ENCODE data around the gene SSX2IP.

The SSX2IP gene

GRCh38 chr1:84688463-84689061 lies 1.7 kb downstream of the SSX2IP start:
- no peaks in the 10 kb centered on the region for H3K36me3 ChIP-seq (ENCODE audit: insufficient read depth, insufficient read length, low read length)
- H3K4me3 ChIP-seq (ENCODE audit: insufficient read length, low read depth), result no peak overlapping the region
- no peaks in the 10 kb centered on the region for H3K9me3 ChIP-seq (ENCODE audit: insufficient read depth, low read length)
- no peaks in the 10 kb centered on the region for H3K4me1 ChIP-seq (ENCODE audit: insufficient read depth, insufficient read length)
- peaks cover 15% of the 10 kb centered on the region for H3K27me3 ChIP-seq (ENCODE audit: insufficient read depth, insufficient read length)
- H3K9ac ChIP-seq (ENCODE audit: insufficient read length, low read depth), result no peak overlapping the region
- TF ChIP-seq ZNF274 (IDR thresholded peaks at IDR 0.05; ENCODE audit: low read depth, low read length) (no peak), SUZ12 (IDR thresholded peaks at IDR 0.05; ENCODE audit: extremely low read depth, insufficient read depth, insufficient read length) (no peak), YY1 (IDR thresholded peaks at IDR 0.05; ENCODE audit: insufficient read depth, insufficient read length) (no peak)
- no peak for DNase-seq (ENCODE audit: low read depth, low spot score)

- no peaks in the 10 kb centered on the region for H3K36me3 ChIP-seq (ENCODE audit: insufficient read depth, insufficient read length, low read length)
- H3K4me3 ChIP-seq (ENCODE audit: insufficient read length, low read depth), result no peak overlapping the region
- H3K9me3 ChIP-seq (ENCODE audit: insufficient read depth, low read length), result no peaks in the 10 kb centered on the region
- no peak overlapping the region for H3K9ac ChIP-seq (ENCODE audit: insufficient read length, low read depth)
- TF ChIP-seq ZNF274 (IDR thresholded peaks at IDR 0.05; ENCODE audit: low read depth, low read length) (no peak), YY1 (IDR thresholded peaks at IDR 0.05; ENCODE audit: insufficient read depth, insufficient read length) (no peak), SUZ12 (IDR thresholded peaks at IDR 0.05; ENCODE audit: extremely low read depth, insufficient read depth, insufficient read length) (no peak)
- H3K27me3 ChIP-seq (ENCODE audit: insufficient read depth, insufficient read length), result peaks cover 15% of the 10 kb centered on the region
- H3K4me1 ChIP-seq (ENCODE audit: insufficient read depth, insufficient read length), result no peaks in the 10 kb centered on the region
- no peak for DNase-seq (ENCODE audit: low read depth, low spot score)
Observed at GRCh38 chr1:84687714-84688462, 2.4 kb downstream of the SSX2IP start.

GRCh38 chr1:84686223-84686622 lies 4.0 kb downstream of the SSX2IP start:
- peaks cover 5% of the 10 kb centered on the region for H3K27me3 ChIP-seq (ENCODE audit: insufficient read depth, insufficient read length)
- DNase-seq (ENCODE audit: low read depth, low spot score), result no peak
- no peaks in the 10 kb centered on the region for H3K4me1 ChIP-seq (ENCODE audit: insufficient read depth, insufficient read length)
- no peak overlapping the region for H3K4me3 ChIP-seq (ENCODE audit: insufficient read length, low read depth)
- no peaks in the 10 kb centered on the region for H3K36me3 ChIP-seq (ENCODE audit: insufficient read depth, insufficient read length, low read length)
- no peaks in the 10 kb centered on the region for H3K9me3 ChIP-seq (ENCODE audit: insufficient read depth, low read length)
- TF ChIP-seq YY1 (IDR thresholded peaks at IDR 0.05; ENCODE audit: insufficient read depth, insufficient read length) (no peak), SUZ12 (IDR thresholded peaks at IDR 0.05; ENCODE audit: extremely low read depth, insufficient read depth, insufficient read length) (no peak), ZNF274 (IDR thresholded peaks at IDR 0.05; ENCODE audit: low read depth, low read length) (no peak)
- H3K9ac ChIP-seq (ENCODE audit: insufficient read length, low read depth), result no peak overlapping the region

GRCh38 chr1:84683508-84683907 lies 6.8 kb downstream of the SSX2IP start:
- Histone ChIP-seq H3K9ac (ENCODE audit: insufficient read length, low read depth) (no peak overlapping the region), H3K4me1 (ENCODE audit: insufficient read depth, insufficient read length) (no peaks in the 10 kb centered on the region), H3K4me3 (ENCODE audit: insufficient read length, low read depth) (no peak overlapping the region), H3K9me3 (ENCODE audit: insufficient read depth, low read length) (no peaks in the 10 kb centered on the region), H3K27me3 (ENCODE audit: insufficient read depth, insufficient read length) (peaks cover 2% of the 10 kb centered on the region), H3K36me3 (ENCODE audit: insufficient read depth, insufficient read length, low read length) (no peaks in the 10 kb centered on the region)
- TF ChIP-seq SUZ12 (IDR thresholded peaks at IDR 0.05; ENCODE audit: extremely low read depth, insufficient read depth, insufficient read length), result no peak
- no peak for TF ChIP-seq YY1 (IDR thresholded peaks at IDR 0.05; ENCODE audit: insufficient read depth, insufficient read length)
- TF ChIP-seq ZNF274 (IDR thresholded peaks at IDR 0.05; ENCODE audit: low read depth, low read length), result no peak
- DNase-seq (ENCODE audit: low read depth, low spot score), result no peak

- DNase-seq (ENCODE audit: low read depth, low spot score), result no peak
- H3K27me3 ChIP-seq (ENCODE audit: insufficient read depth, insufficient read length), result no peaks in the 10 kb centered on the region
- no peak overlapping the region for H3K9ac ChIP-seq (ENCODE audit: insufficient read length, low read depth)
- H3K36me3 ChIP-seq (ENCODE audit: insufficient read depth, insufficient read length, low read length), result no peaks in the 10 kb centered on the region
- H3K4me1 ChIP-seq (ENCODE audit: insufficient read depth, insufficient read length), result no peaks in the 10 kb centered on the region
- TF ChIP-seq ZNF274 (IDR thresholded peaks at IDR 0.05; ENCODE audit: low read depth, low read length) (no peak), SUZ12 (IDR thresholded peaks at IDR 0.05; ENCODE audit: extremely low read depth, insufficient read depth, insufficient read length) (no peak), YY1 (IDR thresholded peaks at IDR 0.05; ENCODE audit: insufficient read depth, insufficient read length) (no peak)
- no peaks in the 10 kb centered on the region; the same call in 1 of the 2 replicates for H3K9me3 ChIP-seq (ENCODE audit: insufficient read depth, low read length)
- no peak overlapping the region for H3K4me3 ChIP-seq (ENCODE audit: insufficient read length, low read depth)
Observed at GRCh38 chr1:84682047-84682446, 8.2 kb downstream of the SSX2IP start.

GRCh38 chr1:84677415-84678099 lies 12.7 kb downstream of the SSX2IP start:
- no peak for TF ChIP-seq ZNF274 (IDR thresholded peaks at IDR 0.05; ENCODE audit: low read depth, low read length)
- no peak for TF ChIP-seq SUZ12 (IDR thresholded peaks at IDR 0.05; ENCODE audit: extremely low read depth, insufficient read depth, insufficient read length)
- no peak for TF ChIP-seq YY1 (IDR thresholded peaks at IDR 0.05; ENCODE audit: insufficient read depth, insufficient read length)
- Histone ChIP-seq H3K9ac (ENCODE audit: insufficient read length, low read depth) (no peak overlapping the region), H3K4me3 (ENCODE audit: insufficient read length, low read depth) (no peak overlapping the region), H3K27me3 (ENCODE audit: insufficient read depth, insufficient read length) (no peaks in the 10 kb centered on the region), H3K9me3 (ENCODE audit: insufficient read depth, low read length) (peaks cover 21% of the 10 kb centered on the region; the same call in 1 of the 2 replicates), H3K36me3 (ENCODE audit: insufficient read depth, insufficient read length, low read length) (no peaks in the 10 kb centered on the region), H3K4me1 (ENCODE audit: insufficient read depth, insufficient read length) (no peaks in the 10 kb centered on the region)
- no peak for DNase-seq (ENCODE audit: low read depth, low spot score)

GRCh38 chr1:84675631-84676030 lies 14.6 kb downstream of the SSX2IP start:
- TF ChIP-seq YY1 (IDR thresholded peaks at IDR 0.05; ENCODE audit: insufficient read depth, insufficient read length) (no peak), ZNF274 (IDR thresholded peaks at IDR 0.05; ENCODE audit: low read depth, low read length) (no peak), SUZ12 (IDR thresholded peaks at IDR 0.05; ENCODE audit: extremely low read depth, insufficient read depth, insufficient read length) (no peak)

More at GRCh38 chr1:84675631-84676030, 14.6 kb downstream of the SSX2IP start:
- no peaks in the 10 kb centered on the region for H3K4me1 ChIP-seq (ENCODE audit: insufficient read depth, insufficient read length)
- H3K9ac ChIP-seq (ENCODE audit: insufficient read length, low read depth), result no peak overlapping the region
- no peak overlapping the region for H3K4me3 ChIP-seq (ENCODE audit: insufficient read length, low read depth)
- H3K9me3 ChIP-seq (ENCODE audit: insufficient read depth, low read length), result peaks cover 21% of the 10 kb centered on the region; the same call in 1 of the 2 replicates
- no peaks in the 10 kb centered on the region for H3K36me3 ChIP-seq (ENCODE audit: insufficient read depth, insufficient read length, low read length)
- no peak for DNase-seq (ENCODE audit: low read depth, low spot score)
- no peaks in the 10 kb centered on the region for H3K27me3 ChIP-seq (ENCODE audit: insufficient read depth, insufficient read length)
